IPS-NIHi7 (cell line): Measurements from ENCODE around the gene ARHGAP15.

Experiments used
- DNase-seq: peaks from one replicate; pipeline ENCODE4 v3.0.0; 2012; ENCODE audit warnings: mixed read lengths; ENCODE audit errors: extremely low spot score

Gene ARHGAP15

DNA sequence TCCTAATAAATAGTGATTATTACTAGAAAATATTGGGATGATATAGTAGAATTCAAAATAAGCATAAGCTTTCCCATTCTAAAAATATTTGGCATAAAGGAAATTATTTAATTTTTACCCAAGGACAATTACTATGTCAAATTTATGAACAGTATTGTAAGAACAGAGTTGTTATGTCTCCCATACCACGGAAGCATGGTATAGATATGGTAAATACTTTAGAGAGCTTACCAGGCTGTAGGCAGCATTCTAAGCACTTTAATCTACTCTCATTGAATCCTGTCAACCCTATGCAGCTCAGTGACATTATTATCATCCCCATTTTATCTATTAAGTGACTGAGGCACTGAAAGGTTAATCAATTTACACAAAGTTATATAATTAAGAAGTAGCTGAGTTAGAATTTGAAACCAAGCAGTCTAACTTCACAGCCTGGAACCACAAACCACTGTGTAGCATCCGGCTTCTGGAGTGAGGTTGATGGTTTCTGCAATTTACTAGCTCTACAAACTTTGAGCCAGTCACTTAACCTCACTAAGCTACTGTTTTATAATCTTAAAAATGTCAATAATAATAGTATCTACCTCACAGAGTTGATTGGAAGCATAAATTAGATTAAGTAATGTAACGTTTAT, 323.7 kb downstream of the ARHGAP15 start:
- DNase-seq = no peak

GRCh38 chr2:143453981-143454511, 324.8 kb downstream of the ARHGAP15 start:
- no peak for DNase-seq

GRCh38 chr2:143455317-143455716, 326.1 kb downstream of the ARHGAP15 start:
- DNase-seq = no peak

DNA sequence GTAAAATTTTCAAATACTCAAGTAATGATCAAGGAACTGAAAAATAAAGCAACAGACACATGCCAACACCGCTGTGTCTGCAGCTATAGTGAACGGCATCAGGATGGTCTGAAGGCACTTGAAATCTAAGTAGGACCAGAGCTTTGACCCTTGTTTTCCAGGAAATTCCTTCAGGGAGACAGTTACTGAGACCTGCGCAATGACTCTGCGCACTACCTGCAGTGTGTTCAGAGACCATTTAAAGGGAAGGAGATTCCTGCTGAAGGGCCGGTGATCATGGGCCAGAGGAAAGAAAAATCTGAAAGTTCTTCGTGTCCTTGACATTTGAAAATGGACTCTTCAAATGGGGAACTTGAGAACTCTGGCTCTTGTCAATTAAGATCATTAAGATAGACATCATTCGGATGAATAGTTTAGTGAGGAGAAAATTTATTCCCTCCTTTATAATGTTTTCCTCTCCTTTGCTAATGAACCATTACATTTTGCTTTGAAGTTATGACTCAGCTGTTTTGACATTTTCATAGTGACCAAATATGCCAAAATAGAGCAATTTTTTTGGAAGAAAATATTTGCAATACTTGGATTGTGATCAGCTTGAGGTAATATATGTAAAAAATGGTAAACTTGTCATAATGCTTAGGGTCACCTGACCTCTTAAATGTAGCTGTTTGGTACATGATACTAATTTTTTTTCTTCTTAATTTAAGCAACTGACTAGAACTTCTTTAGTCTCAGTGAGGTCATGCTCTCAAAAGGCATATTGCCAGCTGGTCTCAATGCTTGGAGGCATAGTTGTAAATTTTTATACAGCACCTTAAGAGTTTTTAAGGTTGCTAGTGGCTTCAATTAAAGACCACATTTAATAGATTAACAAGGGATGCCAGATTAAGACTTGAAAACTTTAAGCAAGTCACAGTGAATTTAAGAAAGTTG, 329.3 kb downstream of the ARHGAP15 start:
- DNase-seq = no peak

- DNase-seq = no peak
These were observed 331.2 kb downstream of the ARHGAP15 start for GRCh38 chr2:143460382-143460781.

DNA sequence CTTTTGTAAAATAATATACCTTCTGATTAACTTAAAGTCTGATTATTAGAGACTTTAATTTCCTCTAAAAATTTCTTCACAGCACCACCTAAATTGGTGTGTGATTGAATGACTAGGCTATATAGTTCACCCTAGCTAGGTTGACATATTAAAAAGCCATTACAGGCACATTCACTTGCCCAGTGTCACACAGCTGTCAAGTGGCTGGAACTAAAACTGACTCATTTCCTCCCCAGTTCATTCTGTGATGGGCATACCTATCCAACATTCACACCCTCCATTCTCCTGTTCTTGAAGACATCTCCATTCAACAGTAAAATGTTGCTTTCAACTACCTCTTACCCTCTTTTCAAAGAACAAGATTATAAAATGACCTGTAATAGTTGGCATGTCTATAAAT, 334.5 kb downstream of the ARHGAP15 start:
- no peak for DNase-seq

DNA sequence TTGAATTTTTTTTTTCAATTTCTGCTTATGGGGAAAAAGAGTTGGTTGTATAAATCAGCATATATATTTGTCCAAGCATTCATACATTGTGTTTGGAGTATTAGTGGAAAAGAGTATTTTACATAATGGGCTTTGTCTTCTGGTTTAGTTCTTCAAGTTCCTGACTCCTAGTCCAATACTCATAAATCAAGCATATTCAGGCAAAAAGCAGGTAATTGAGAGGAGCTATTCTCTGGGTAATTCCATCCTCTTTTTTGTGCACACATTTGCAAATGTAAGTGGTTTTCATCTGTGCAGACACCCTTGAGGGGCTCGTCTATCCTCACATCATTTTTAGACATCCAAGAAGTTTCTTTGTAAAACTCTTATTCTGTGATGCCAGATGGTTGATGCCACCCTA, 337.2 kb downstream of the ARHGAP15 start:
- no peak for DNase-seq

DNA sequence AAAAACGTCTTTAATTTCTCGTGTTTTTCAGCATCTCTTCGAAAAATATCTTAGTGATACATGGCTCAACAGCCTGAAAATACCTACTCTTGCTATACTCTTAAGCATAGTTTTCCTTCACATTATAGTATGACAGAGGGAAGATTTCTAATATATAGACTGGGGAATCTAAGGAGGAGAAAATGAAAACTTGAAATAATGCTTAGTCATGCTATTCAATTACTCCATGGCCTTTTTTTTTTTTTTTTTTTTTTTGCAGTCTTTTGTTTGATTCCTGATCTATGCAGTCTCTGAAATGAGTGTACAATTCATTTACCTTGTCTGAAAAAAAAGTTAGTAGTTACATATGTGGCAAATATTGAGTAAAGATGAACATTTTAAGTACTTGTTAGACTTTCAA, 337.8 kb downstream of the ARHGAP15 start:
- no peak for DNase-seq

DNA sequence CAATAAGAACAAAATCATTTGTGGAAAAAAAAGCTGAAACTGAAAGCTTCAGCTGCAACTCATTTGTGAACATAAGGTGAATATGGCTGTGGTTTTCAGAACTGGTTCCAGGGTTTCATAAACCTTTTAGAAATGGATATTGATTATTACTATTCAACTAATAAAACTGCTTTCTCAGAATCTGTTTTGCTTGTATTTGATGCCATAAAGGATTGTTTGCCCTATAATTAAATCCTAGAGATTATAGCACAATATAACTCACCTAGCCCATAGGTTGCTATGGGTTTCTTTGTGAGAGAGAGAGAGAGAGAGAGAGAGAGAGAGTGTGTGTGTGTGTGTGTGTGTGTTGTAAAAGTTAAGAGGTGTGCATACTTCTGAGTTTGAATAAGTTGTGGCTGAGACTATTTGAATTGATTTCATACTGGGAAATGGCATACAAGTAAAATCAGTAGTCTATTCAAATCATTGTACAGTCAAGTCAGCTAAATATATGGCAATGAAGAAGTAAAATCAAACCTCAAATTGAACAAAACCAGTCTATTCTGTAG, 339.2 kb downstream of the ARHGAP15 start:
- DNase-seq = no peak

- no peak for DNase-seq
These were observed 340.1 kb downstream of the ARHGAP15 start for GRCh38 chr2:143469323-143469722.

- no peak for DNase-seq
These were observed 342.3 kb downstream of the ARHGAP15 start for GRCh38 chr2:143471550-143471949.

DNA sequence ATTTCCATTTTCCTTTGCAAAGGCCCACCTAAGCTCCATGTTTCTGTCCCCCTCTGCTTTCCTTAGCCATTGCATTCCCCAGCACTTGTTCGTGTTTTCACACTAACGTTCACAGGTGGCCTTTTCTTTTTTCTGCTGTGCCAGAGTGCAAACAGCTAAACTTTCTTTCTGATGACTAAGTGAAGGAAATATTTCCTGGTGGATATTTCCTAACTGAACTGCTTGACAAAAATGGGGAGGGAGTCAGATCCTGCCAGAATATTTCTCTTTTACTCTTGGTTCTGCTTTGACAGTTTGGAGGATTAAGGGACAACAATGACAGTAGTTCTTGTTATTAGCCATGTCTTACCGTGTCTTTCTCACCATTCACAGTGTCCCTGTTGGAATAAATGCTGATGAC, 344.0 kb downstream of the ARHGAP15 start:
- DNase-seq = no peak

- DNase-seq = no peak
These were observed 344.6 kb downstream of the ARHGAP15 start for GRCh38 chr2:143473820-143474219.

DNA sequence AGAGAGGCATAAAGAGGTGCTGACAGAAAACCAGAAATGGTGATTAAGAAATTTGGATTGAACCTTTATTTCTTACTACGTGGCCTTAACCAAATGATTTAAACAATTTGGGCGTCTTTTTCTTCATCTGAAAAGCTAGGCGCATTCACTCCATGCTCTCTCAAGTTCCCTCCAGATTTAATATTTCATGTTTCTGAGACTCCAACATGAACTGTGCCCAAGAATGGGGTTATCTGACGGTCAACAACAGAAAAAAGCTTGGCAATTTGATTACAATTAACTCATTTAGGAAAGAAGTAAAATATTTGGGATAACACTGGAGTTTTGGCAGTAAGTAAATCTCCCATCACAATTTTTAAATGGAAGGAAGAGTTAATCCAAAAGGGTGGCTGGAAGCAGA, 345.4 kb downstream of the ARHGAP15 start:
- no peak for DNase-seq

- no peak for DNase-seq
These were observed 346.0 kb downstream of the ARHGAP15 start for GRCh38 chr2:143475041-143475776.

- DNase-seq = no peak
These were observed 347.3 kb downstream of the ARHGAP15 start for GRCh38 chr2:143476336-143477087.

- DNase-seq = no peak
These were observed 348.7 kb downstream of the ARHGAP15 start for GRCh38 chr2:143477714-143478443.

DNA sequence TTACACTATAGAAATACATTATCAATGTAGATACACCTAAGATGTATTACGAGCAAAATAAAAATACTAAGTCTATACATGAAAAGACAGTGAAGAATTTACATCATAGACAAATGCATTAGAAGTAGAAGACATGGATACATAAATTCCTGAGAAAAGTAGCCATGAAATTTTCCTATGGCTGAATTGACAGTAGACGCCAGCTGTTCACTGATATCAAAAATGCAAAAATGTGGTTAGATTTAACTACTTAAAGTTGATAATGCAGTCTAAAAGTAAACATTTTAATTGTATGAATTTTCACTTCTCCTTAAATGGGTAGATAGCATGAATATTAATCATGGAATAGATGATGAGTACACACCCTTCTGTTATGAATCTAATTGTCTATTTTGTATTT, 350.9 kb downstream of the ARHGAP15 start:
- no peak for DNase-seq

- no peak for DNase-seq
These were observed 351.5 kb downstream of the ARHGAP15 start for GRCh38 chr2:143480601-143481236.

DNA sequence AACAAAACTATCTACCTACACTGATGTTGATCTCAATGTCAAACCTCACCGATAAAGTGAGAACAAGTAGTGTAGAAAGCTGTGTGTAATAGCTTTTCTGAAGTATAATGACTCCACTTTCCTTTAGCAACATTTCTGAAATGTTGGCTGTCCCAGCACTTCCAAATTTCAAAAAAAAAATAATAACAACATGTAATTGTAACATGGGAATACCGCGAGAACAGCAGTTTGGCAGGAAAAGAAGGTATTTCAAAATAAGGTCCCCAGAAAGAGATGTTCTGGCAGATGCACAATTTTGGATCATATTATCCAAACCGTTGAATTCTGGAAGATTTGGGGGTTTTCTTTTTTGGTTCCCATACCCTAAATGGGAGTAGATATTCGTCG, 352.0 kb downstream of the ARHGAP15 start:
- no peak for DNase-seq
